ENCODE data around the gene TOMM40. TPM values are rescaled to one million over a fixed set of nuclear protein-coding genes. Genes with fewer than 3 reads are reported as not detected.

Gene TOMM40
- total RNA-seq, 2 experiments from 2014 or later = 80.9 to 89.7 TPM

- H3K27ac ChIP-seq (ENCODE audit: low read depth, low read length, poor library complexity, severe bottlenecking) = no peak overlapping the region
- no peak for TF ChIP-seq EZH2phosphoT487 (IDR thresholded peaks at IDR 0.05; ENCODE audit: borderline replicate concordance, low read depth, low read length)
- TF ChIP-seq CTCF (conservative IDR thresholded peaks at IDR 0.05; ENCODE audit: low read length) = no peak
- ChIA-PET CTCF (ENCODE audit: unreplicated experiment) (no interaction called here), POLR2A (interaction anchor here (0.6 to 1.1 kb wide), 3 partner anchors 34 to 1349 kb away, joined by 3 to 5 read pairs (median 4); no protein-coding TSS in a partner anchor)
- H2AFZ ChIP-seq (ENCODE audit: low read length) = no peak overlapping the region
- H3K9me3 ChIP-seq (ENCODE audit: low read length) = no peaks in the 10 kb centered on the region
- no peaks in the 10 kb centered on the region for H3K9me2 ChIP-seq (ENCODE audit: insufficient read depth, low read length)
- no TSS peak for BruUV-seq (replicated peaks)
- no peak overlapping the region for H3K4me2 ChIP-seq (ENCODE audit: low read length)
- H3K4me1 ChIP-seq (ENCODE audit: insufficient read depth, low read length, poor library complexity, severe bottlenecking) = no peaks in the 10 kb centered on the region
- no peaks in the 10 kb centered on the region for H3K36me3 ChIP-seq (ENCODE audit: insufficient read depth, low read length)
- DNase-seq (ENCODE audit: low spot score) = no peak
- no peaks in the 10 kb centered on the region for H3K79me2 ChIP-seq (ENCODE audit: insufficient read depth, low read depth, low read length)
- H3K4me3 ChIP-seq (ENCODE audit: low read depth, low read length, poor library complexity, severe bottlenecking) = no peak overlapping the region
- H4K20me1 ChIP-seq (ENCODE audit: insufficient read depth, low read length) = no peaks in the 10 kb centered on the region
- intact Hi-C loops (cut with micrococcal nuclease; ENCODE audit: unreplicated experiment) = no loop called here
Measured at GRCh38 chr19:44883922-44884321, 7.1 kb upstream of the TOMM40 start.

- intact Hi-C loops (cut with micrococcal nuclease; ENCODE audit: unreplicated experiment) = no loop called here
- ChIA-PET CTCF (ENCODE audit: unreplicated experiment) (no interaction called here), POLR2A (interaction anchor here (0.6 to 1.1 kb wide), 2 partner anchors 20 to 372 kb away, joined by 3 read pairs; no protein-coding TSS in a partner anchor)
- no TSS peak for BruUV-seq (replicated peaks)
- no peak overlapping the region for H3K27ac ChIP-seq (ENCODE audit: low read depth, low read length, poor library complexity, severe bottlenecking)
- H3K4me2 ChIP-seq (ENCODE audit: low read length) = no peak overlapping the region
- H3K36me3 ChIP-seq (ENCODE audit: insufficient read depth, low read length) = no peaks in the 10 kb centered on the region
- DNase-seq (ENCODE audit: low spot score) = no peak
- no peaks in the 10 kb centered on the region for H4K20me1 ChIP-seq (ENCODE audit: insufficient read depth, low read length)
- H3K4me1 ChIP-seq (ENCODE audit: insufficient read depth, low read length, poor library complexity, severe bottlenecking) = peaks cover 2% of the 10 kb centered on the region
- no peak overlapping the region for H3K4me3 ChIP-seq (ENCODE audit: low read depth, low read length, poor library complexity, severe bottlenecking)
- H2AFZ ChIP-seq (ENCODE audit: low read length) = no peak overlapping the region
- H3K9me2 ChIP-seq (ENCODE audit: insufficient read depth, low read length) = no peaks in the 10 kb centered on the region
- TF ChIP-seq EZH2phosphoT487 (IDR thresholded peaks at IDR 0.05; ENCODE audit: borderline replicate concordance, low read depth, low read length) (no peak), CTCF (conservative IDR thresholded peaks at IDR 0.05; ENCODE audit: low read length) (no peak)
- no peaks in the 10 kb centered on the region for H3K79me2 ChIP-seq (ENCODE audit: insufficient read depth, low read depth, low read length)
- H3K9me3 ChIP-seq (ENCODE audit: low read length) = no peaks in the 10 kb centered on the region
Measured at GRCh38 chr19:44884566-44884965, 6.5 kb upstream of the TOMM40 start.

DNA sequence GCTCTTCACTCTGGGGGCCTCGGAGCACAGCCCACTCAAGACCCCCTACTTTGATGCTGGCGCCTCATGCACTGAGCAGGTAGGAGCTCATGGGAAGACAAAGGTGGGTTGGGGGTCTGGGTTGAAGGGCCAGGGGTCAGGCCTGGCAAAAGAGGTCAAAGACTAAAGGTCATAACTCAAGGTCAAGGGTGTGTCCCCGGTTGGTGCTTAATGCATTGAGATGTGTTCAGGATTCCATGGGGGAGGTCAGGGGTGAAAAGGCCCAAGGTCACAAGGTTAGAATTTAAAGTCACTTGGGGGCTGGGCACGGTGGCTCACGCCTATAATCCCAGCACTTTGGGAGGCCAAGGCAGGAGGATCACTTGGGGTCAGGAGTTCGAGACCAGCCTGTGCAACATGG, 4.9 kb upstream of the TOMM40 start:
- Histone ChIP-seq H3K4me3 (ENCODE audit: low read depth, low read length, poor library complexity, severe bottlenecking) (no peak overlapping the region), H3K9me2 (ENCODE audit: insufficient read depth, low read length) (no peaks in the 10 kb centered on the region), H3K4me2 (ENCODE audit: low read length) (no peak overlapping the region), H2AFZ (ENCODE audit: low read length) (no peak overlapping the region), H3K27ac (ENCODE audit: low read depth, low read length, poor library complexity, severe bottlenecking) (no peak overlapping the region), H3K4me1 (ENCODE audit: insufficient read depth, low read length, poor library complexity, severe bottlenecking) (peaks cover 9% of the 10 kb centered on the region), H3K9me3 (ENCODE audit: low read length) (no peaks in the 10 kb centered on the region), H4K20me1 (ENCODE audit: insufficient read depth, low read length) (no peaks in the 10 kb centered on the region), H3K79me2 (ENCODE audit: insufficient read depth, low read depth, low read length) (no peaks in the 10 kb centered on the region), H3K36me3 (ENCODE audit: insufficient read depth, low read length) (no peaks in the 10 kb centered on the region)
- CTCF ChIA-PET (ENCODE audit: unreplicated experiment) = no interaction called here
- DNase-seq (ENCODE audit: low spot score) = no peak
- POLR2A ChIA-PET = no interaction called here
- no peak for TF ChIP-seq CTCF (conservative IDR thresholded peaks at IDR 0.05; ENCODE audit: low read length)
- no peak for TF ChIP-seq EZH2phosphoT487 (IDR thresholded peaks at IDR 0.05; ENCODE audit: borderline replicate concordance, low read depth, low read length)
- intact Hi-C loops (cut with micrococcal nuclease; ENCODE audit: unreplicated experiment) = no loop called here
- no TSS peak for BruUV-seq (replicated peaks)

Measured in OCI-LY7 (cell line).